SK-N-MC (cell line): Measurements from ENCODE around the gene CROCC.
"Not testable (repeated sequence)": the region's sequence is repeated elsewhere in the genome, so short reads cannot be mapped to it uniquely, and the experiment has no call there.

Experiments
- DNase-seq: peaks from one replicate; pipeline ENCODE4 v3.0.0-alpha.2; 2011; ENCODE audit warnings: low read depth, low spot score
- H3K27ac ChIP-seq: fragments of 200-600 bp; sonication (generic); 2 replicates; pipeline ENCODE4 v1.5.1; 2016; ENCODE audit warnings: mixed run types
- H3K36me3 ChIP-seq: fragments of 200-600 bp; sonication (generic); 2 replicates; pipeline ENCODE4 v1.6.1; 2017; ENCODE audit warnings: antibody characterized with exemption, low read length, mixed read lengths; ENCODE audit not compliant: insufficient read depth
- H3K4me3 ChIP-seq: fragments of 200-600 bp; sonication (generic); 2 replicates; pipeline ENCODE4 v1.5.1; 2016
- H3K9ac ChIP-seq: fragments of 200-600 bp; sonication (generic); 2 replicates; pipeline ENCODE4 v1.8.0; 2017; ENCODE audit warnings: mixed run types, mixed read lengths; ENCODE audit not compliant: insufficient read length
- H3K9me3 ChIP-seq: fragments of 200-600 bp; sonication (generic); 2 replicates; pipeline ENCODE4 v1.6.1; 2017; ENCODE audit warnings: low read depth, mild to moderate bottlenecking, antibody characterized with exemption, low read length, moderate library complexity, mixed read lengths
- EZH2 ChIP-seq: fragments of 200-600 bp; sonication (generic); IDR thresholded peaks from one replicate; pipeline ENCODE4 v1.6.1; 2017; ENCODE audit warnings: antibody characterized with exemption
- FOXP2 ChIP-seq: optimal IDR thresholded peaks from 2 replicates; pipeline ENCODE3; 2011; ENCODE audit warnings: mild to moderate bottlenecking, moderate library complexity; ENCODE audit not compliant: insufficient read depth; ENCODE audit errors: extremely low read length, control extremely low read depth
- POLR2AphosphoS5 ChIP-seq: IDR thresholded peaks from 2 replicates; pipeline ENCODE4 v1.6.1; 2012; ENCODE audit warnings: mild to moderate bottlenecking, low read depth, low read length, borderline replicate concordance

The CROCC gene

DNA sequence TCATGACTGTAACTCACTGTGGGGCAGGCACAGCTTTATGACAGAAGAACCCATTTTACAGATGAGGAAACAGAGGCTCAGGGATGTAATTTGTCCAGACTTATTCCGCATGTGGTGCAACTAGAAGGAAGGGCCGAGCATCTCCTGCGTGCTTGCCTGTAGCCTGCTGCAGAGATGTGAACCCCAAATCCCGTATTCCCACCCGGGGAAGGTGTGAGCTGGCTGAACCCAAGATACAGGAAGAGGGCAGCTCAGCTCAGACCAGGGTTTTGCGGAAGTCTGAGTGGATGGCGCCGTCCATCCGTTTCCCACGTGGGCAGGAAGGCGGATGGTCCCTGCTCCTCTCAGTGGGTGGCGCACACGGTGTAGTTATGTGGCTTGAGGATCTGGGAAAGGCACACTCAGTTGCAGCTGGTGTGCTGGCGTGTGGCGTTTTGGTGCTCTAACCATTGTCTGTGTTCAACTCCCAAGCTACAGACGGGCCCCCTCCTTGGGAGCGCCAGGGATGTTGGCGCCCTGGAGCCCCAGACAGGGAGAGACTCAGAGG lies 1.2 kb downstream of the CROCC start:
- Histone ChIP-seq H3K27ac (no peak overlapping the region), H3K4me3 (no peak overlapping the region), H3K36me3 (no peaks in the 10 kb centered on the region), H3K9me3 (no peaks in the 10 kb centered on the region), H3K9ac (no peak overlapping the region)
- DNase-seq, result no peak
- TF ChIP-seq EZH2 (no peak), FOXP2 (no peak), POLR2AphosphoS5 (no peak)

DNA sequence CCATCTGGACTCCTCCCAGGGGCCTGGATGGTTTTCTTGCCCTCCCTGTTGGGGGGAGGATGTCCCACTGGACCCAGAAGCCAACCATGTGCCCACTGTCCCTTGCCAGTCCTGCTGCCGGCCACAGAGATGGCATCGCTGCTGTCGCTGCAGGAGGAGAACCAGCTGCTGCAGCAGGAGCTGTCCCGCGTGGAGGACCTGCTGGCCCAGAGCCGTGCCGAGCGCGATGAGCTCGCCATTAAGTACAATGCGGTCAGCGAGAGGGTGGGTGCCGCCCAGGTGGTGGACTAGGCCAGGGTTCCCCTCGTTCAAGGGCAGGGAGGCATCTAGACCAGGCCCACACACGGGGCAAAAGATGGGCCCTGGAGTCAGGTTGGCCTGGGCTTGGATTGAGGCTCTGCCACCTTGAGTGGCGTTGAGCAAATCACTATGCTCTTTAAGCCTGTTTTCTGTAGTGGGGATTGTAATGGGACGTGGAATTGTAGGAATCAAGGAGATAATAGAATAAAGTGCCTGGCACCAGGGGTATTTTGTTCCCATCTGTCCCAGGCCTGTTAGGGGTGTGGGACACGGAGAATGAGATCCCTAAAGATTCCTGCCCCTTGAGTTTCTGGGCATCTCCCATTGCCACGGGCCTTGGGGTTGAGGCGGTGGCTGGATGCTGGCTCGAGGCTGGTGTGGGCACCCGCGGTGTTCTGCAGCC lies 2.6 kb downstream of the CROCC start:
- no peak overlapping the region for H3K27ac ChIP-seq

DNA sequence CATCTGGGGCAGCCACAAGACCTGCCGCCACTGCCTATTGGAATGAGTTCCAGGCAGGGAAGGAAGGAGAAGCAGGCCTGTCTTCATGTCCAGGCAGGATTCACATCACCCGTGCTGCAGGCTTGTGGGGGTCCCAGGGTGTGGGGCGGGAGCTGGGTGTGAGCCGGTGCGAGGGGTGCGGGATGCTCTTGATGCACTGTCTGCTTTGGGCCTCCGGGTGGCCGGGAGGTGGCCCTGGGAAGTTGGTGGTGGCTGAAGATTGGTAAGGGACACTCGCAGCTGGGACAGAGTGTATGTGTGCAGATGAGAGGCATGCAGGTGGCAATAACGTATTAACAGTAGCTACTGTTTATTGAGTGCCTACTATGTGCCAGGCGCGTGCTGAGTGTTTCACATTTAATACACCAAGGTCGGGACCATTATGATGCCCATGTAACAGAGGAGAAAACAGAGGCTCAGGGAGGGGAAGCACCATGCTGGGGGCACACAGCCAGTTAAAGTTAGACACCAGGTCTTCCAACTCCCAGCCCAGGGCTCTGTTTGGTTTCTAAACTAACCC lies 3.3 kb downstream of the CROCC start:
- Histone ChIP-seq H3K27ac (no peak overlapping the region), H3K9me3 (no peaks in the 10 kb centered on the region), H3K4me3 (no peak overlapping the region), H3K36me3 (no peaks in the 10 kb centered on the region), H3K9ac (no peak overlapping the region)
- DNase-seq, result no peak
- TF ChIP-seq EZH2, result no peak
- TF ChIP-seq POLR2AphosphoS5, result no peak
- TF ChIP-seq FOXP2, result no peak

More for the DNA sequence above, 2.6 kb downstream of the CROCC start:
- Histone ChIP-seq H3K9ac (no peak overlapping the region), H3K4me3 (no peak overlapping the region), H3K9me3 (no peaks in the 10 kb centered on the region), H3K36me3 (no peaks in the 10 kb centered on the region)
- TF ChIP-seq FOXP2, result no peak
- DNase-seq, result no peak

DNA sequence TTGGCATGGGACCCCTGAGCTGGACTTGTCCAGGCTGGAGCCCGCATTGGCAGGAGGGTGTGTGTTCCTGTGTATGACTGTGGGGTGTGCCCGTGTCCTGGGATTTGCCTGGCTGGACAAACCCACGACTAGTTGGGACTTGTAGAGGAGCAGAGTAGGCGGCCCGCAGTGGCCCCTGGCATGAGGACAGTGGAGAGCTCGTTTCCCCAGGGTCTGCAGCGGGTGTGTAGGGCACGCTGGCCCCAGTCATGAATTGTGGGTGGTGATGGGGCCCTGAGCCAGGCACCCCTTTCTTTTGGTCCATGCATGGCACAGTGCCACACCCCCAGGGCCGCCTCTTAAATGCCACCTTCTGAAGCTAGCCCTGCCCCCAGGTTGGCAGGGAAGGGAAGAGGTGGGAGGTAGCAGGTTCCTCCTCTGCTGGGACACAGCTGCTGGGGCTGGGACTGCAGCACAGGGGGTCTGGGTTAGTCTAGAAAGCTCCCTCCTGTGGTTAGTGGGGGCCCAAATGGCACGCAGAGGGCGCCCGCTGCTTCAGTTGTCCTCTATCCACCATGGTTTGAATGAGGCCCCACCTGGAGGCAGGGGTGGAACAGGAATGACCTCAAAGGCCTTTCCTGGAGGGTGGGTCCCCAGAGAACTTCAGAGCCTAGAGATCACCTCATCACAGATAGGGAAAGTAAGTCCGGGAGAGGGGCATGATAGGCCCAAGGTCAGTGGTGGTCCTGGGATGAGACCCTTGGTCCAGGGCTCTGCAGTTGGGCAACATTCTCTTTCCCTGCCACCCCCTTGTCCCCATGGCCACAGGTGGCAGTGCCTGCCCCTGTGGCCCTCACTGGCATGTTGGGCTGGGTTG lies 4.1 kb downstream of the CROCC start:
- Histone ChIP-seq H3K9me3 (no peaks in the 10 kb centered on the region), H3K36me3 (no peaks in the 10 kb centered on the region), H3K4me3 (no peak overlapping the region), H3K27ac (no peak overlapping the region), H3K9ac (no peak overlapping the region)
- TF ChIP-seq FOXP2 (no peak), POLR2AphosphoS5 (no peak), EZH2 (no peak)
- DNase-seq, result no peak

DNA sequence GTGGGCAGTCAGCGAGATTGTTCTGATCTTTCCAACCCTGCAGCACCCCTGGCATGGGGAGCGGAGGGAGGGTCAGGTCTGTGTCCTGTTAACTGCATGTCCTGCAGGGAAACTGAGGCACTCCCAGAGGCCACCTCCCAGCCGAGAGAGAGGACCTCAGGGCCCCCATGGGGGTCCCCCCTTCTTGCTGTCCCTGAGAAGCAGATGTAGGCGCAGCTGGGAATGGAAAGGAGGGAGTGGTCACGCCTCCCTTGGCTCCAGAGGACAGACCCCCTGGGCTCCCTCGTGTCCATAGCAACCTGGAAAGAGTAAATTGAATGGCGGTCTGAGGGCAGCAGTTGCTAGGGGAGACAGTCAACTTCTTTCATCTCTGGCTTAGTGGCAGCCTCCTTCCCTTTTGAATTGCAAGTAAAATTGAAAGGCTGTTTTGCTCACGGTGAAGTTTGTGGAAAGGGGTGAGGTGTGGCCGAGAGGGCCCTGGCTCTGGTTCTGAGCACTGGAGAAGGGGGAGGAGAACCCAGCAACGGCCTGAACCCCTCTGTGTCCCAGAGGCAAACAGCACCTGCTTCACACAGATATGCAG lies 4.9 kb downstream of the CROCC start:
- DNase-seq, result no peak
- H3K4me3 ChIP-seq, result no peak overlapping the region
- H3K27ac ChIP-seq, result no peak overlapping the region
- H3K9me3 ChIP-seq, result no peaks in the 10 kb centered on the region
- TF ChIP-seq FOXP2, result no peak
- no peak for TF ChIP-seq EZH2
- TF ChIP-seq POLR2AphosphoS5, result no peak
- no peak overlapping the region for H3K9ac ChIP-seq
- no peaks in the 10 kb centered on the region for H3K36me3 ChIP-seq

DNA sequence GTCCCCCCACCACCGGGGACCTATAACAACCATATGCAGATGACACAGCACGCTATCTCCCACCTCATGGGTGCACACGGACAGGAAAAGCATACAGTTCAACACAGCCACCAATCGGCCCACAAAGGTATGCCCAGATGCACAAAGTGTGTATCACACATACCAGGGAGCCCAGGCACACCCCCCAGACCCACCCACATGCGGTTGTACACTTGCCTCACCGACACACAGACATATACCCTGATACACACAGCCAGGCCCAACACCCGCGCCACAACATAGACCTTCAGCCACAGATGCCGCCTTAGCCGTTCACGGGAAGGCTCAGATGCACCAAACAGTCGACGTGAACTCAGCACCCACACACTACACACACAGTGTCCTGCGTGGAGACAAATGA lies 5.5 kb downstream of the CROCC start:
- no peak overlapping the region for H3K9ac ChIP-seq
- no peaks in the 10 kb centered on the region for H3K9me3 ChIP-seq
- H3K36me3 ChIP-seq, result no peaks in the 10 kb centered on the region
- DNase-seq, result no peak
- H3K4me3 ChIP-seq, result no peak overlapping the region
- no peak overlapping the region for H3K27ac ChIP-seq
- TF ChIP-seq POLR2AphosphoS5 (no peak), EZH2 (no peak), FOXP2 (no peak)

DNA sequence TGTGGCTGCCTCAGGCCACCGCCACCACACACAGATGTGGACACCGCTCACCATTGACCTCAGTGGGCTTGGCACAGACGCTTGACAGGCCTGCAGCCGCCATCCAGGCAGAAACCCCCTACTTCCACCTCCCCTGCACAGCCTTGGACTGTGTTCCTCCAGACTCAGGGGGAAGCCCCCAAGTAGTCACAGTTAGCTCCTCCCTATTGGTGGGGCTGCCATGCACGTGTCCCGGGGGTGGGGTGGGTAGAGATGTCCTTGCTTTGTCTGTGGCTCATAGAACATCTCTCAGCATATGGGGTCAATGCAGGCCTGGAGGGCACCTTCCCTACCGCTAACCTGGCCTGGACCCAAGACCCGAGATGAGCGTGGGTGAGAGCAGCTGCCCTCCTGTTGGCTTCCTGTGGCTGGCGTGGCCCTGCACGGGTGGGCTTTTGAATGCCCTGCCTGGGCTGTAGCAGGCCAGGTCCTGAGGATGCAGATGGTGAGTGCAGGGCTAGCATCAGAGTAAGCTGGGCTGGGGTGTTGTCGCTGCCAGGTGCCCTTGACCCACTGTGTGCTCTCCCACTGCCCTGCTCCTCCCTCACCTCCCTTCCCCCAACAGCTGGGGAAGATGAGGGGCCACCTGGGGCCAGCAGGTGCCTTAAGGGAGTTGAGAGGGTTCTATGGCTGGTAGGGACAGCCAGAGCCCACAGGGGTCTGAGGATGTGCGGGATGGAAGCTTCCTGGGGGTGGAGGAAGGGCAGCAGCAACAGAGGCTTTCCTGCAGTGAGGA lies 6.2 kb downstream of the CROCC start:
- TF ChIP-seq POLR2AphosphoS5 (no peak), EZH2 (no peak), FOXP2 (no peak)
- no peaks in the 10 kb centered on the region for H3K9me3 ChIP-seq
- H3K27ac ChIP-seq, result no peak overlapping the region
- H3K36me3 ChIP-seq, result no peaks in the 10 kb centered on the region
- H3K4me3 ChIP-seq, result no peak overlapping the region
- no peak overlapping the region for H3K9ac ChIP-seq
- DNase-seq, result no peak

DNA sequence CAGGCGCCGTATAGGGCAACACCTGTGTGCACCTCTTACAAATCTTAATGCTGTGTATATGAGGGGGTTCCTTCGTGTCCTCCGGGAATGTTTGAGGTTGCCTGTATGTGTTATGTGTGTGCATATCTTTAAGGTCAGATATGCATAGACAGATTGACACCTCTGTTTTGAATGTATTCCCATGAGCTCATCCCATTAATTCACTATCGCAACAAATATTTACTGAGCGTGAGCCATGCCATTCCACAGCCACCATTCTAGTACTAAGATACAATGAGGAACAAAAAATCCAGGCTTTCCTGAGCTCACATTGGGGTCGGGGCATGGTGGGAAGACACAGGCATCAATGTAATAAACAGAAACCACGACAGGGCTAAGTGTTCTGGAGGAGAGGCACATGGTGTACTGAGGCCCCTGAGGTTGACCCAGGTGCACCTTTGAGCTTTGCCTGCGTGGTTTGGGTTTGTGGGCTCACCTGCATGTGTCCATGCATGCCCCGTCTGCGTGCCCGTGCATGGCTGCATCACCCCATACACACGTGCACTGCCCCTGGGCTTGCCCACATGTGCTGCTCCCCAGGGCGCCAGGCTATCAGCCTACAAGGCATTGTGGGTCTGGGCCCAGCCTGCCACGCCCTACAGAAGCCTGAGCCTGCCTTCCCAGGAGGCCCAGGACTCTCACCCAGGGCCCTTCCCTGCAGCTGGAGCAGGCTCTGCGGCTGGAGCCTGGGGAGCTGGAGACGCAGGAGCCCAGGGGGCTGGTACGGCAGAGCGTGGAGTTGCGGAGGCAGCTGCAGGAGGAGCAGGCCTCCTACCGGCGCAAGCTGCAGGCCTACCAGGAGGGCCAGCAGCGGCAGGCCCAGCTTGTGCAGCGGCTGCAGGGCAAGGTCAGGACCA lies 7.7 kb downstream of the CROCC start:
- not testable (repeated sequence) for H3K9ac ChIP-seq

DNA sequence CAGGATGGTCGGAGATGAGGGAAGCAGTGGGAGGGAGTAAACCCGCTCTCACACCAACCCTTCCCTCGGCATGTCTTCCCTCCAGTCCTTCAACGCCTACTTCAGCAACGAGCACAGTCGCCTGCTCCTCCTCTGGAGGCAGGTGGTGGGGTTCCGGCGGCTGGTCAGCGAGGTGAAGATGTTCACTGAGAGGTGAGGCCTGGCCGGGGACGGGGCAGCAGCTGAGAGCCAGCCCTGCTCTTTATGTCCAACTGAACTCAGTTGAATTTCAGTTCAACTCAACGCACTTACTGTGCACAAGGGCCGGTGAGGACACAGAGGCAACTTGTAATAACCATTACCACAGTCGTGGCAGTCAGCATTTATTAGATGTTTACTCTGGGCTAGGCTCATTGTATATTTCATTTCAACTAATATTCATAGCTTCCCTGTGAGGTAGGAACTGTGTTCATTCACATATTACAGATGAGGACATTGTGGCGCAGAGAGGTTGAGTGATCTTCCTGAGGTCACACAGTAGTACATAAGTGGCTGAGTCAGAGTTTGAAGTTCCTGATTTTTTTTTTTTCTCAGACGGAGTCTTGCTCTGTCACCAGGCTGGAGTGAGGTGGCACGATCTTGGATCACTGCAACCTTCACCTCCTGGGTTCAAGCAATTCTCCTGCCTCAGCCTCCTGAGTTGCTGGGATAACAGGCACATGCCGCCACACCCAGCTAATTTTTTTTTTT lies 9.6 kb downstream of the CROCC start:
- H3K9me3 ChIP-seq, H3K36me3 ChIP-seq: not testable (repeated sequence)

More for the DNA sequence above, 7.7 kb downstream of the CROCC start:
- H3K36me3 ChIP-seq, H3K4me3 ChIP-seq, H3K27ac ChIP-seq, DNase-seq, H3K9me3 ChIP-seq: not testable (repeated sequence)

DNA sequence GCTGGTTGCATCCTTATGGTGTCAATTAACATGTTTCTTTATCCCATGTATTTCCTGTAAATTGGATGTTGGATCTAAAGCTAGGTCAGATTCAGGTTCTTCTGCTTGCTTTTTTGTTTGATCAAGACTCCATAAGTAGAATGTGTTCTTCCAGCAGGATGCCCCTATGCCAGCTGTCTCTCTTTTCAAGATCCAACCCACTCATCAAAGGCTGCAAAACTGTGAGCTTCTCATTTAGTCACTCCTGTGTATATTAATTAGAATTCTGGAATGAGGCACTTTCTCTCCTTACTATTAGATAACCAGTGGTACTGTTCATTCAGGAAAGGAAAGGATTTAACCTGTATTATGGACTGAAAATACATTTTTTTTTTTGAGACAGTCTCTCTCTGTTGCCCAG lies 12.2 kb downstream of the CROCC start:
- not testable (repeated sequence) for H3K36me3 ChIP-seq, DNase-seq, H3K27ac ChIP-seq, H3K4me3 ChIP-seq, H3K9me3 ChIP-seq, H3K9ac ChIP-seq

More for the DNA sequence above, 9.6 kb downstream of the CROCC start:
- H3K9ac ChIP-seq, DNase-seq, H3K27ac ChIP-seq, H3K4me3 ChIP-seq: not testable (repeated sequence)
